ENCODE data around the gene ADISSP. TPM values are rescaled to one million over a fixed set of nuclear protein-coding genes. Genes with fewer than 3 reads are reported as not detected.
A peak's percentile ranks its signal among the peaks of the same experiment; 100 is the strongest.

The ADISSP gene
- total RNA-seq, 3 donors from 2014 or later, result 12.3 to 29.3 (median 15.7) TPM

- H3K9me3 ChIP-seq, result no peaks in the 10 kb centered on the region
- DNase-seq (ENCODE audit: low spot score in 2 of 2), result no peak
- H3K4me1 ChIP-seq, result no peaks in the 10 kb centered on the region
- TF ChIP-seq POLR2AphosphoS5 (IDR thresholded peaks at IDR 0.05) (no peak), POLR2A (IDR thresholded peaks at IDR 0.05) (no peak), CTCF (IDR thresholded peaks at IDR 0.05) (no peak)
- H3K27me3 ChIP-seq, result no peaks in the 10 kb centered on the region
- H3K4me3 ChIP-seq, result peak overlapping the region; percentile 69 to 88 (median 79)
- peak overlapping the region; percentile 96 for H3K27ac ChIP-seq
- no peaks in the 10 kb centered on the region for H3K36me3 ChIP-seq
- intact Hi-C loops (cut with DNase I; ENCODE audit: low total_unique reads), result no loop called here
Measured at GRCh38 chr20:3767110-3767426, 485 bp downstream of the ADISSP start.

- Histone ChIP-seq H3K4me3 (peak overlapping the region; percentile 69 to 88 (median 79)), H3K4me1 (no peaks in the 10 kb centered on the region), H3K27ac (peak overlapping the region; percentile 96), H3K27me3 (no peaks in the 10 kb centered on the region), H3K36me3 (no peaks in the 10 kb centered on the region), H3K9me3 (no peaks in the 10 kb centered on the region)
- TF ChIP-seq POLR2AphosphoS5 (IDR thresholded peaks at IDR 0.05) (no peak), POLR2A (IDR thresholded peaks at IDR 0.05) (no peak), CTCF (IDR thresholded peaks at IDR 0.05) (no peak)
- DNase-seq (ENCODE audit: low spot score in 2 of 2), result no peak
- intact Hi-C loops (cut with DNase I; ENCODE audit: low total_unique reads), result no loop called here
Measured at GRCh38 chr20:3766422-3767109, 987 bp downstream of the ADISSP start.

GRCh38 chr20:3765171-3765882 lies 2.2 kb downstream of the ADISSP start:
- DNase-seq (ENCODE audit: low spot score in 2 of 2), result no peak
- peak overlapping the region in 1 of 2 donors; percentile 96 for H3K27ac ChIP-seq
- TF ChIP-seq POLR2A (IDR thresholded peaks at IDR 0.05), result no peak
- TF ChIP-seq POLR2AphosphoS5 (IDR thresholded peaks at IDR 0.05), result no peak
- TF ChIP-seq CTCF (IDR thresholded peaks at IDR 0.05), result no peak
- H3K4me1 ChIP-seq, result no peaks in the 10 kb centered on the region
- intact Hi-C loops (cut with DNase I; ENCODE audit: low total_unique reads), result loop anchor here (1.0 kb wide), 1 partner anchor 23 kb away; no protein-coding TSS in a partner anchor
- H3K9me3 ChIP-seq, result no peaks in the 10 kb centered on the region
- no peak overlapping the region for H3K4me3 ChIP-seq
- no peaks in the 10 kb centered on the region for H3K27me3 ChIP-seq
- no peaks in the 10 kb centered on the region for H3K36me3 ChIP-seq

- H3K4me3 ChIP-seq, result no peak overlapping the region
- H3K9me3 ChIP-seq, result no peaks in the 10 kb centered on the region
- TF ChIP-seq POLR2A (IDR thresholded peaks at IDR 0.05) (no peak), CTCF (IDR thresholded peaks at IDR 0.05) (no peak), POLR2AphosphoS5 (IDR thresholded peaks at IDR 0.05) (no peak)
- H3K27ac ChIP-seq, result peak overlapping the region in 1 of 2 donors; percentile 12
- no peaks in the 10 kb centered on the region for H3K4me1 ChIP-seq
- H3K27me3 ChIP-seq, result no peaks in the 10 kb centered on the region
- no peak for DNase-seq (ENCODE audit: low spot score in 2 of 2)
- no peaks in the 10 kb centered on the region for H3K36me3 ChIP-seq
- intact Hi-C loops (cut with DNase I; ENCODE audit: low total_unique reads), result loop anchor here (1.0 kb wide), 1 partner anchor 24 kb away; no protein-coding TSS in a partner anchor
Measured at GRCh38 chr20:3764659-3765058, 2.9 kb downstream of the ADISSP start.
